ENCODE measurements around the gene GGACT.

Gene GGACT

GRCh38 chr13:100545684-100546061 lies 42.9 kb downstream of the GGACT start:
- Histone ChIP-seq H4K20me1 (ENCODE audit: insufficient read depth, low read length) (no peaks in the 10 kb centered on the region), H3K9me3 (ENCODE audit: insufficient read depth, low read length, severe bottlenecking) (no peaks in the 10 kb centered on the region), H3K27me3 (ENCODE audit: insufficient read depth, low read length, poor library complexity) (no peaks in the 10 kb centered on the region), H3K4me2 (ENCODE audit: insufficient read depth, low read length) (no peak overlapping the region), H3K27ac (ENCODE audit: low read length) (no peak overlapping the region), H3K4me3 (ENCODE audit: low read depth in 1 of 2, low read length in 2 of 2) (no peak overlapping the region), H3K79me2 (ENCODE audit: insufficient read depth, low read length) (no peaks in the 10 kb centered on the region), H3K4me1 (ENCODE audit: insufficient read depth, low read length) (no peaks in the 10 kb centered on the region), H3K9ac (ENCODE audit: low read depth, low read length) (no peak overlapping the region), H3K36me3 (ENCODE audit: insufficient read depth, low read length) (no peaks in the 10 kb centered on the region), H2AFZ (ENCODE audit: low read depth, low read length) (no peak overlapping the region)
- ATAC-seq (ENCODE audit: insufficient read depth, low read depth) (no peak), DNase-seq (no peak)
- TF ChIP-seq EZH2 (IDR thresholded peaks at IDR 0.05; ENCODE audit: borderline replicate concordance, low read depth, low read length, severe bottlenecking) (no peak), CTCF (IDR thresholded peaks at IDR 0.05; ENCODE audit: borderline replicate concordance, extremely low read depth, low read length, poor library complexity, severe bottlenecking) (no peak)

GRCh38 chr13:100544866-100545683 lies 43.5 kb downstream of the GGACT start:
- Histone ChIP-seq H3K9me3 (ENCODE audit: insufficient read depth, low read length, severe bottlenecking) (no peaks in the 10 kb centered on the region), H2AFZ (ENCODE audit: low read depth, low read length) (no peak overlapping the region), H3K27me3 (ENCODE audit: insufficient read depth, low read length, poor library complexity) (no peaks in the 10 kb centered on the region), H3K4me1 (ENCODE audit: insufficient read depth, low read length) (no peaks in the 10 kb centered on the region), H3K4me3 (ENCODE audit: low read depth in 1 of 2, low read length in 2 of 2) (no peak overlapping the region), H4K20me1 (ENCODE audit: insufficient read depth, low read length) (no peaks in the 10 kb centered on the region), H3K36me3 (ENCODE audit: insufficient read depth, low read length) (no peaks in the 10 kb centered on the region), H3K9ac (ENCODE audit: low read depth, low read length) (no peak overlapping the region), H3K4me2 (ENCODE audit: insufficient read depth, low read length) (no peak overlapping the region), H3K27ac (ENCODE audit: low read length) (no peak overlapping the region), H3K79me2 (ENCODE audit: insufficient read depth, low read length) (no peaks in the 10 kb centered on the region)
- DNase-seq (no peak), ATAC-seq (ENCODE audit: insufficient read depth, low read depth) (no peak)
- TF ChIP-seq CTCF (IDR thresholded peaks at IDR 0.05; ENCODE audit: borderline replicate concordance, extremely low read depth, low read length, poor library complexity, severe bottlenecking) = no peak
- TF ChIP-seq EZH2 (IDR thresholded peaks at IDR 0.05; ENCODE audit: borderline replicate concordance, low read depth, low read length, severe bottlenecking) = no peak

DNA sequence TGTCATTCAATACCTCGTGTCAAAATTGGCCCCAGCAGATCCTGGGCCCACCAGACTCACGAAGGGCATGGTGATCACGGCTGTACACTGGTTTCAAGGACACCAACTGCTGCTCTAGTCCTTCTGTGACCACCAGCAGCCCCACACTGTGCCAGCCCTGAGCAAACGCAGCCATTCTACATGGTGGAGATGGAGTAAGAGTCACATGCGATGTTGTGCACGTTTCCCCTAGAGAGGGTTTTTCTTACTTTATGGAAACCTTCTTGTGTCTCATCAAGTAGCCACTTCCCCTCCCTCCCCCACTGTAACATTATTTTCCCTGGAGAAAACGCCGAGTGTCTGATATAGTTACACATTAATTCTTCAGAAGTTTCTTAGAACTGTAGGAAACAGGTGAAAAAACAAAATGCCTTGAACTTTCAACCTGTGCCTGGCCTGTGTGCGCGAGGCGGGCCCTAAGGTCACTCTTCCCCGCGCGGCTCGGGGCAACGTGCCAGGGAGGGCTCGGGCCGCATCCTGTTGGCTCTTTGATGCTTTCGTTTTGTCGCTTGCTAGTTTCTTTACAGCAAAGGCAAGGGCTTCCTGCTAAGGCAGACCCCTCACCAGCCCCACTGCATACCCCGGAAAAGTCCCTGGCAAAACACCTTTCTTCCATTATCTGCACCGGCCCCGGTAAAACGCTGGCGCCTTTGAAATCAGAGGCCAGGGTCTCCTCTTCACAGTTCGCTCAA lies 44.6 kb downstream of the GGACT start:
- no peaks in the 10 kb centered on the region for H4K20me1 ChIP-seq (ENCODE audit: insufficient read depth, low read length)
- no peaks in the 10 kb centered on the region for H3K4me1 ChIP-seq (ENCODE audit: insufficient read depth, low read length)
- no peaks in the 10 kb centered on the region for H3K9me3 ChIP-seq (ENCODE audit: insufficient read depth, low read length, severe bottlenecking)
- ATAC-seq (ENCODE audit: insufficient read depth, low read depth) = no peak
- no peak for DNase-seq
- H3K36me3 ChIP-seq (ENCODE audit: insufficient read depth, low read length) = no peaks in the 10 kb centered on the region
- H3K4me2 ChIP-seq (ENCODE audit: insufficient read depth, low read length) = no peak overlapping the region
- H3K27me3 ChIP-seq (ENCODE audit: insufficient read depth, low read length, poor library complexity) = no peaks in the 10 kb centered on the region
- no peak overlapping the region for H2AFZ ChIP-seq (ENCODE audit: low read depth, low read length)
- TF ChIP-seq CTCF (IDR thresholded peaks at IDR 0.05; ENCODE audit: borderline replicate concordance, extremely low read depth, low read length, poor library complexity, severe bottlenecking) (no peak), EZH2 (IDR thresholded peaks at IDR 0.05; ENCODE audit: borderline replicate concordance, low read depth, low read length, severe bottlenecking) (no peak)
- no peak overlapping the region for H3K9ac ChIP-seq (ENCODE audit: low read depth, low read length)
- no peak overlapping the region for H3K4me3 ChIP-seq (ENCODE audit: low read depth in 1 of 2, low read length in 2 of 2)
- H3K79me2 ChIP-seq (ENCODE audit: insufficient read depth, low read length) = no peaks in the 10 kb centered on the region
- H3K27ac ChIP-seq (ENCODE audit: low read length) = no peak overlapping the region
